GM19043 (cell line): ENCODE results near the gene SOS1.
"Not testable (repeated sequence)": the region's sequence is repeated elsewhere in the genome, so short reads cannot be mapped to it uniquely, and the experiment has no call there.

Experiments used
- ATAC-seq: cut with Tn5 transposase; IDR thresholded peaks from one replicate; pipeline ENCODE4 v1.9.1; 2021; ENCODE audit warnings: low read depth; ENCODE audit not compliant: unreplicated experiment

The SOS1 gene

DNA sequence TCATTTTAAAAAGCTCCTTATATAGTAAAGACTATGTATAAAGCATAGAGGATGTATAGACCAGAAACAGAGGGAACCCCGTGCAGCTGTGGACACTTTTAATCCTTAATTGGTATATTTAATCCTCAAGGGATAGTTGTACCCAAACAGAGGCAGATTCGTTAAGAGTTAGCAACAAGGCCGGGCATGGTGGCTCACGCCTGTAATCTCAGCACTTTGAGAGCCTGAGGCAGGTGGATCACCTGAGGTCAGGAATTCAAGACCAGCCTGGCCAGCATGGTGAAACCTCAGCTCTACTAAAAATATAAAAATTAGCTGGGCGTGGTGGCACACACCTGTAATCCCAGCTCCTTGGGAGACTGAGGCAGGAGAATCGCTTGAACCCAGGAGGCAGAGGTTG lies 184.3 kb downstream of the SOS1 start:
- not testable (repeated sequence) for ATAC-seq

DNA sequence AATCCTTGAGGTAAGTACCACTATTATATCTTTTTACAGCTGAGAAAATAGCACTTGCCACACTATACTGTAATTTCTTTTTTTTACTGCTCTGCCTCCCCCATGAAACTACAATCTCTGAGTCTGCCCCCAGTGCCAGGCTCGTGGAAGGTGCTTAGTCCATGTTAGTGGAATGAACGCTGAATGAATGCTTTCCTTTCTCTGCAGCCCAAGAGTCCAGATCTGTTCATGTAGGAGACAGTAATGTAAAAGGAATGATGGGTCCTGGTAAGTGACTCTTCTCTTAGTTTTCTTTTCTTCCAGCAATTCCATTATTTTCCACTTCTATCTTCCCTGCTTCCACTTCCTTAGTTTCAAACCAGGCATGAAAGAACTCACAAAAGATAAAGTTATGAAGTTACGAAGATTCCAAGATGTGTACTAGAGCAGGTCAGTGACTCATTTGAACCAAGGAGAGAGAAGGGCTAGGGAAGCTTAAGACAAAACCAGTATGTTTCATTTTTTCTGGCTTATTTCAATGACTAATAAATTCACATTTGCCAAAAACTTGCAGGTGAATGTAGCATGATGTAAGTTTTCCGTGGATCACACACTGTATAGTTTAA lies 185.2 kb downstream of the SOS1 start:
- ATAC-seq, result no peak

DNA sequence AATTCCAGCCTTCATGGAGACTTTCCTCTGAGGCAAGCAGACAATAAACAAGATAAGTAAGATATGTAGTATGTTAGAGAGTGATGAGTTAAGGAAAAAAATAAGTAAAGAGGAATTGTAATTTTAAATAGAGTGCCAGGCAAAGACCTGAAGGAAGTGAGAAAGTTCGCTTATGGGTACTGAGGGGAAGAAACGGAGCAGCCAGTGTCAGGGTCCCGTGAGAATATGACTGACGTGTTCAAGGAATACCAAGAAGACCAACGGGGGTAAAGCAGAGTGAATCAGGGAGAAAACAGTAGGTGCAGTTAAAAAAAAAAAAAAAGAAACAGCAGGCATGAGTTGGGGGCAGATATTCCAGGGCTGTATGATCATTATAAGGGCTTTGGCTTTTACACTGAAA lies 186.1 kb downstream of the SOS1 start:
- ATAC-seq, result no peak

DNA sequence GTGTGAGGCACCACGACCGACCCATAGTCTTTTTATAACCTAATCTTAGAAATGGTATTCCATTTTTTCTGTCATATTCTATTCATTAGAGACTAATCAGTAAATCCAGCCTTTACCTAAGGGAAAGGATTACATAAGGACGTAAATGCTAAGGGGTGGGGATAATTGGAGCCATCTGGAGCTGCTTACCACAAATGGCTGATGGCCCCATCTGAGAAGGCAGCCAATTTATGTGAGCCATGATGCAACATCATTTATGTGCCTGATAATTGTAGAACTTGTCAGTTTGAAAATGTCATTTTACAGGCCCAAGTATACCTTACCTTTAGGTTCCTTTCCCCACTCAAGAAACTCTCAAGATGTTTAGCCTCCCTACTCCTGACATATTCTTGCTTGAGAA lies 187.2 kb downstream of the SOS1 start:
- no peak for ATAC-seq

DNA sequence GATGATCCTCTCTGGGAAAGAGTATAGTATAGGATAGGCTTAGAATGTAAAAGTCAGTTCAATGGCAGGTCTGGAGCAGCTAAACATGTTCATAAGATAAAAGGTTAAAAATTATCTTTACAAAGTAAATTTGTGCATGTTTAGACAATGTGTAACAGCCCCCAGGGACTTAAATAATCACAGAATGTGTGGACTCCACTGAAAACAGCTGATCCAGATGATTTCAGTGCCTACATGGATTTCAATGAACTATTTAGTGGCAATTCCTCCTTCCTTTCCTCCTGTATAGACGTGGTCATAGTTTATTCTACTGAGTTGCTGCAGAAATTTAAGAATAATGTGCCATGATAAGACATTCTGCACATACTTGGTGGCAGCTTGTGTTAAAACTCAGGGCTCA lies 188.3 kb downstream of the SOS1 start:
- no peak for ATAC-seq
